PC-3 (cell line): ENCODE measurements around the gene SARM1.

Source experiments
- CTCF ChIP-seq: fragments of 300-600 bp; sonication (generic); conservative IDR thresholded peaks from 2 replicates; pipeline ENCODE4 v1.5.1; 2017; ENCODE audit warnings: antibody characterized with exemption, low read depth, mild to moderate bottlenecking, low read length
- EZH2 ChIP-seq: fragments of 300-600 bp; sonication (generic); IDR thresholded peaks from one replicate; pipeline ENCODE4 v1.6.1; 2017; ENCODE audit warnings: antibody characterized with exemption, mild to moderate bottlenecking, low read length; ENCODE audit not compliant: unreplicated experiment

- TF ChIP-seq CTCF: no peak
- TF ChIP-seq EZH2: no peak
These were observed 28.3 kb downstream of the SARM1 start for GRCh38 chr17:28399808-28400207.
